Small intestine (tissue), 4 donors: ENCODE data around the gene C1QTNF9B. TPM values are rescaled to one million over a fixed set of nuclear protein-coding genes. Genes with fewer than 3 reads are reported as not detected.

Experiments used
- polyA plus RNA-seq, 4 donors: library from polyadenylated mRNA; stranded (reverse) in 3 of 4; unstranded in 1 of 4; fragments of 200-250 nt in 3 of 4; fragments of 120-200 nt in 1 of 4; gene quantifications; one replicate each; pipeline versions ENCODE4 v1.2.1 to v1.2.3, GENCODE V29; 2013
- donor health status: healthy with polysubstance abuse.
- donor health status: Bipolar disorder and iron deficiency.
- donor health status: healthy.

C1QTNF9B gene
- polyA plus RNA-seq, 4 donors, result 0.19 to 0.49 TPM; not detected in 2

Other genes starting within 250 kb of the C1QTNF9B start
- 10 to 100 TPM; 10.3 to 19.8 (median 18.8) TPM for gene MIPEP, start 8.1 kb downstream of the C1QTNF9B start, polyA plus RNA-seq